CD4-positive, alpha-beta memory T cell (primary cell): Measurements from ENCODE around the gene VPS13C. TPM values are rescaled to one million over a fixed set of nuclear protein-coding genes. Genes with fewer than 3 reads are reported as not detected.

Experiments
- CTCF ChIA-PET: fragments of 350-600 bp; sonication (Branson Sonifier 250); formaldehyde crosslinking; loops from one replicate; lab custom pipeline; 2021; ENCODE audit warnings: inconsistent platforms; ENCODE audit not compliant: partially characterized antibody; lab: Charles Lee
- POLR2A ChIA-PET: fragments of 350-600 bp; sonication (Branson Sonifier 250); formaldehyde crosslinking; loops from one replicate; lab custom pipeline; 2021; ENCODE audit not compliant: partially characterized antibody; lab: Charles Lee
- DNase-seq, 5 donors: peaks; one replicate each; pipeline versions ENCODE4 v3.0.0 to v3.0.0-alpha.2; 2020 to 2022; ENCODE audit warnings: mixed read lengths in 1 of 5
- H3K27ac ChIP-seq: one replicate; pipeline ENCODE4 v1.7.0; 2013; ENCODE audit warnings: low read depth, low read length
- H3K27me3 ChIP-seq: 2 replicates; pipeline ENCODE4 v1.7.0; 2013; ENCODE audit warnings: mild to moderate bottlenecking, low read length, moderate library complexity; ENCODE audit not compliant: insufficient read depth
- H3K36me3 ChIP-seq: 2 replicates; pipeline ENCODE4 v1.7.0; 2013; ENCODE audit warnings: mild to moderate bottlenecking, low read length, moderate library complexity; ENCODE audit not compliant: insufficient read depth
- H3K4me1 ChIP-seq: 2 replicates; pipeline ENCODE4 v1.7.0; 2013; ENCODE audit warnings: mild to moderate bottlenecking, low read length, moderate library complexity; ENCODE audit not compliant: insufficient read depth
- H3K4me3 ChIP-seq, 2 donors: one replicate each; pipeline ENCODE4 v1.7.0; 2013; ENCODE audit warnings: low read length in 2 of 2, mild to moderate bottlenecking in 1 of 2
- H3K9me3 ChIP-seq, 2 donors: one replicate each; pipeline ENCODE4 v1.7.0; 2013; ENCODE audit warnings: low read length in 2 of 2, control low read depth in 1 of 2; ENCODE audit not compliant: control insufficient read depth in 1 of 2
- H3K27ac Mint-ChIP-seq, 7 donors: one replicate each; pipeline ENCODE4 v1.8.0; 2020 to 2021; ENCODE audit warnings: mixed read lengths in 7 of 7, mild to moderate bottlenecking in 6 of 7, inconsistent platforms in 3 of 7, moderate library complexity in 3 of 7
- H3K27me3 Mint-ChIP-seq, 2 donors: one replicate each; pipeline ENCODE4 v1.8.0; 2020 to 2021; ENCODE audit warnings: mixed read lengths in 2 of 2
- H3K36me3 Mint-ChIP-seq, 2 donors: one replicate each; pipeline ENCODE4 v1.8.0; 2020 to 2021; ENCODE audit warnings: mixed read lengths in 2 of 2, inconsistent platforms in 1 of 2, mild to moderate bottlenecking in 1 of 2
- H3K4me1 Mint-ChIP-seq, 4 donors: one replicate each; pipeline ENCODE4 v1.8.0; 2020 to 2021; ENCODE audit warnings: mixed read lengths in 4 of 4, mild to moderate bottlenecking in 1 of 4
- H3K4me3 Mint-ChIP-seq, 8 donors: one replicate each; pipeline ENCODE4 v1.8.0; 2020 to 2021; ENCODE audit warnings: mixed read lengths in 8 of 8, mild to moderate bottlenecking in 7 of 8, moderate library complexity in 6 of 8, inconsistent platforms in 3 of 8
- H3K9me3 Mint-ChIP-seq, 8 donors: one replicate each; pipeline ENCODE4 v1.8.0; 2020 to 2021; ENCODE audit warnings: mixed read lengths in 8 of 8, mild to moderate bottlenecking in 5 of 8, inconsistent platforms in 3 of 8, moderate library complexity in 1 of 8
- intact Hi-C: fragments of 100-400 bp; cut with micrococcal nuclease; formaldehyde crosslinking; loops from one replicate; pipeline ENCODE4 v1.15.1; 2023
- polyA plus RNA-seq, 2 donors: library from polyadenylated mRNA; unstranded; fragments of 300-500 nt; fragmentation: Illumina TruSeq; gene quantifications; one replicate each; pipeline ENCODE4 v1.2.3, GENCODE V29; 2021
- total RNA-seq, 2 experiments: library from RNA; stranded (reverse); gene quantifications; one replicate each; pipeline ENCODE4 v1.2.3, GENCODE V29; 2021

The VPS13C gene
- total and polyA plus RNA-seq, 4 experiments from 2014 or later, result 10.6 to 148 (median 82.3) TPM

GRCh38 chr15:61889706-61890105, 170.5 kb downstream of the VPS13C start:
- Histone ChIP-seq H3K4me1 (no peaks in the 10 kb centered on the region), H3K36me3 (peaks cover 13% of the 10 kb centered on the region), H3K27me3 (no peaks in the 10 kb centered on the region), H3K4me3 (no peak overlapping the region), H3K27ac (no peak overlapping the region), H3K9me3 (peaks cover 0 to 8% of the 10 kb centered on the region in 2 donors)
- DNase-seq, result no peak
- Mint-ChIP-seq H3K27ac (peak overlapping the region in 2 of 7 donors; percentile 31 to 78), H3K27me3 (no peaks in the 10 kb centered on the region), H3K4me1 (peaks cover 0 to 2% (median under 1%) of the 10 kb centered on the region in 4 donors), H3K9me3 (peaks cover 2 to 26% (median 21%) of the 10 kb centered on the region in 8 donors), H3K4me3 (peak overlapping the region in 1 of 8 donors; percentile 15), H3K36me3 (peaks cover 70 to 75% of the 10 kb centered on the region in 2 donors)
- intact Hi-C loops, result no loop called here
- CTCF ChIA-PET, result no interaction called here
- POLR2A ChIA-PET, result no interaction called here

GRCh38 chr15:61888074-61888780, 172.0 kb downstream of the VPS13C start:
- Mint-ChIP-seq H3K4me1 (peaks cover 0 to 2% (median under 1%) of the 10 kb centered on the region in 4 donors), H3K9me3 (peaks cover 0 to 12% (median 9%) of the 10 kb centered on the region in 8 donors), H3K4me3 (no peak overlapping the region), H3K27me3 (no peaks in the 10 kb centered on the region), H3K36me3 (peaks cover 55 to 64% of the 10 kb centered on the region in 2 donors), H3K27ac (peak overlapping the region in 1 of 7 donors; percentile 47)
- peaks cover 0 to 4% of the 10 kb centered on the region in 2 donors for H3K9me3 ChIP-seq
- H3K36me3 ChIP-seq, result peaks cover 12% of the 10 kb centered on the region
- H3K27me3 ChIP-seq, result no peaks in the 10 kb centered on the region
- H3K4me3 ChIP-seq, result no peak overlapping the region
- DNase-seq, result no peak
- no peaks in the 10 kb centered on the region for H3K4me1 ChIP-seq
- ChIA-PET POLR2A (no interaction called here), CTCF (no interaction called here)
- H3K27ac ChIP-seq, result no peak overlapping the region
- intact Hi-C loops, result no loop called here

- peaks cover 18% of the 10 kb centered on the region for H3K36me3 ChIP-seq
- POLR2A ChIA-PET, result no interaction called here
Measured at GRCh38 chr15:61880084-61880483, 180.2 kb downstream of the VPS13C start.

GRCh38 chr15:61879219-61879618, 181.0 kb downstream of the VPS13C start:
- POLR2A ChIA-PET, result no interaction called here
- intact Hi-C loops, result no loop called here

More at GRCh38 chr15:61880084-61880483, 180.2 kb downstream of the VPS13C start:
- Histone ChIP-seq H3K27ac (no peak overlapping the region), H3K4me3 (no peak overlapping the region), H3K4me1 (no peaks in the 10 kb centered on the region), H3K27me3 (no peaks in the 10 kb centered on the region), H3K9me3 (no peaks in the 10 kb centered on the region)
- DNase-seq, result no peak
- Mint-ChIP-seq H3K4me3 (no peak overlapping the region), H3K9me3 (no peaks in the 10 kb centered on the region), H3K27me3 (no peaks in the 10 kb centered on the region), H3K27ac (no peak overlapping the region), H3K4me1 (peaks cover 0 to 1% (median 0%) of the 10 kb centered on the region in 4 donors), H3K36me3 (peaks cover 30 to 49% of the 10 kb centered on the region in 2 donors)
- CTCF ChIA-PET, result interaction anchor here (0.8 kb wide), 1 partner anchor 46 kb away, joined by 3 read pairs; no protein-coding TSS in a partner anchor
- intact Hi-C loops, result no loop called here

GRCh38 chr15:61871926-61872522, 188.2 kb downstream of the VPS13C start:
- Mint-ChIP-seq H3K36me3 (peaks cover 48 to 69% of the 10 kb centered on the region in 2 donors), H3K4me1 (peaks cover 0 to 2% (median 0%) of the 10 kb centered on the region in 4 donors), H3K4me3 (no peak overlapping the region), H3K27ac (peak overlapping the region in 1 of 7 donors; percentile 1), H3K27me3 (no peaks in the 10 kb centered on the region), H3K9me3 (no peaks in the 10 kb centered on the region)
- ChIA-PET CTCF (interaction anchor here (1.0 to 1.4 kb wide), 2 partner anchors 34 to 382 kb away, joined by 3 read pairs; no protein-coding TSS in a partner anchor), POLR2A (no interaction called here)
- H3K27me3 ChIP-seq, result no peaks in the 10 kb centered on the region
- H3K27ac ChIP-seq, result no peak overlapping the region
- no peak overlapping the region for H3K4me3 ChIP-seq
- no peaks in the 10 kb centered on the region for H3K4me1 ChIP-seq
- intact Hi-C loops, result loop anchor here (1.0 kb wide), 1 partner anchor 199 kb away; no protein-coding TSS in a partner anchor
- H3K9me3 ChIP-seq, result no peaks in the 10 kb centered on the region
- peaks cover 36% of the 10 kb centered on the region for H3K36me3 ChIP-seq
- peak in 1 of 5 donors; percentile 17 for DNase-seq

More at GRCh38 chr15:61879219-61879618, 181.0 kb downstream of the VPS13C start:
- H3K4me1 Mint-ChIP-seq, result peaks cover 0 to 1% (median 0%) of the 10 kb centered on the region in 4 donors
- Histone ChIP-seq H3K27ac (no peak overlapping the region), H3K9me3 (no peaks in the 10 kb centered on the region), H3K4me1 (no peaks in the 10 kb centered on the region), H3K4me3 (no peak overlapping the region), H3K36me3 (peaks cover 18% of the 10 kb centered on the region), H3K27me3 (no peaks in the 10 kb centered on the region)
- H3K9me3 Mint-ChIP-seq, result no peaks in the 10 kb centered on the region
- peak overlapping the region in 1 of 7 donors; percentile 27 for H3K27ac Mint-ChIP-seq
- peaks cover 30 to 51% of the 10 kb centered on the region in 2 donors for H3K36me3 Mint-ChIP-seq
- CTCF ChIA-PET, result no interaction called here
- H3K4me3 Mint-ChIP-seq, result no peak overlapping the region
- no peaks in the 10 kb centered on the region for H3K27me3 Mint-ChIP-seq
- DNase-seq, result no peak

- Histone ChIP-seq H3K4me3 (no peak overlapping the region), H3K4me1 (no peaks in the 10 kb centered on the region), H3K9me3 (no peaks in the 10 kb centered on the region), H3K27ac (no peak overlapping the region), H3K36me3 (peaks cover 30% of the 10 kb centered on the region), H3K27me3 (no peaks in the 10 kb centered on the region)
- ChIA-PET POLR2A (no interaction called here), CTCF (interaction anchor here (0.6 to 2.4 kb wide), 3 partner anchors 36 to 326 kb away, joined by 5 to 14 read pairs (median 6); no protein-coding TSS in a partner anchor)
- Mint-ChIP-seq H3K27me3 (no peaks in the 10 kb centered on the region), H3K4me1 (peaks cover 0 to 2% (median 0%) of the 10 kb centered on the region in 4 donors), H3K4me3 (no peak overlapping the region), H3K36me3 (peaks cover 42 to 53% of the 10 kb centered on the region in 2 donors), H3K27ac (no peak overlapping the region), H3K9me3 (no peaks in the 10 kb centered on the region)
- no peak for DNase-seq
- intact Hi-C loops, result no loop called here
Measured at GRCh38 chr15:61869656-61870055, 190.6 kb downstream of the VPS13C start.

- peaks cover 0 to 7% (median 6%) of the 10 kb centered on the region in 4 donors for H3K4me1 Mint-ChIP-seq
- H3K36me3 Mint-ChIP-seq, result peaks cover 11 to 12% of the 10 kb centered on the region in 2 donors
- peak overlapping the region in 2 of 7 donors; percentile 43 to 71 for H3K27ac Mint-ChIP-seq
Measured at GRCh38 chr15:61861962-61862361, 198.3 kb downstream of the VPS13C start.

More at GRCh38 chr15:61861962-61862361, 198.3 kb downstream of the VPS13C start:
- Histone ChIP-seq H3K27ac (no peak overlapping the region), H3K27me3 (no peaks in the 10 kb centered on the region), H3K4me3 (no peak overlapping the region), H3K36me3 (no peaks in the 10 kb centered on the region), H3K4me1 (peaks cover 16% of the 10 kb centered on the region), H3K9me3 (no peaks in the 10 kb centered on the region)
- no peaks in the 10 kb centered on the region for H3K27me3 Mint-ChIP-seq
- DNase-seq, result no peak
- intact Hi-C loops, result no loop called here
- ChIA-PET POLR2A (no interaction called here), CTCF (interaction anchor here (1.1 kb wide), 1 partner anchor 28 kb away, joined by 3 read pairs; no protein-coding TSS in a partner anchor)
- H3K9me3 Mint-ChIP-seq, result no peaks in the 10 kb centered on the region
- peak overlapping the region in 1 of 8 donors; percentile 48 for H3K4me3 Mint-ChIP-seq
